Measurements from ENCODE around the gene ARHGEF19. TPM values are rescaled to one million over a fixed set of nuclear protein-coding genes. Genes with fewer than 3 reads are reported as not detected.

The ARHGEF19 gene
- polyA plus RNA-seq, 1 donor = 4.3 TPM

DNA sequence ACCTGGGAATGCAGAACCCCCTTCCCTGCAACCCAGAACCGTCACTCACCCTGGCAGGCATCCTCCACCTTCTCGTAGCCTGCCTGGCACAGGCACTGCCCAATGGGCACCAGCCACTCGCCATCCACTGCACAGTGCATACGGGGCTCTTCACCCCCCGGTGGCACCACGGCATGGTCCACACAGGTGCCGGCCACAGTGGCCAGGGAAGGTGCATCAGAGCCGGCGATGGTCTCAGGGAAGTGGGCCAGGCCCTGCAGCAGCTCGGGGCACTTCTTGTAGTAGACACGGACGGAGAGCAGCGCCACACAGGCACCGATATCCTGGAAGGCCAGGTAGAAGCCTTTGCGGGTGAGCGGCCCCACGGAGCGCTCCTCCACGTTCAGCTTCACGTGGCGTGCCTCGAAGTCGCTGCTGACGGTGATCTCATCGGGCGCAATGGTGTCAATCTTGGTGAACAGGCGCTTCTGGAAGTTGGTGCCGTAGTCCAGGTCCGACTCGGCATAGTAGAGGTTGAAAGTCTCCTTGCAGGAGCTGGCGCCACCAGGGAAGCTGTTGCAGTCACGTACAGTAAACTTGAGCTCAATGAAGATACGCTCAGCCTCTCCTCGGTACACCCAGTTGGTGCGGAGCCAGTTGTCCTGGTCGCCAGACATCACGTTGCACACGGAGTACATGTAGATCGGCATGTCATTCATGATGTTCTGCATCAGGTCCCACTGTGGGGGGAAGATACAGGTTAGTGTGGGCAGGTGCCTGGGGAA lies 63.9 kb downstream of the ARHGEF19 start:
- DNase-seq = no peak

Other genes starting within 250 kb of the ARHGEF19 start
- gene ZBTB17, start 236.6 kb downstream of the ARHGEF19 start, polyA plus RNA-seq (ENCODE audit: insufficient read length) = 24.5 TPM
- not detected for gene SRARP, start 208.4 kb downstream of the ARHGEF19 start, polyA plus RNA-seq (ENCODE audit: insufficient read length)
- 91.3 TPM for gene HSPB7, start 194.6 kb downstream of the ARHGEF19 start, polyA plus RNA-seq (ENCODE audit: insufficient read length)
- 1.6 TPM for gene CLCNKA, start 190.6 kb downstream of the ARHGEF19 start, polyA plus RNA-seq (ENCODE audit: insufficient read length)
- gene CLCNKB, start 168.9 kb downstream of the ARHGEF19 start, polyA plus RNA-seq (ENCODE audit: insufficient read length) = not detected
- gene FAM131C, start 139.0 kb downstream of the ARHGEF19 start, polyA plus RNA-seq (ENCODE audit: insufficient read length) = not detected
- 8.9 TPM for gene EPHA2, start 56.6 kb downstream of the ARHGEF19 start, polyA plus RNA-seq (ENCODE audit: insufficient read length)
- 4.9 TPM for gene CPLANE2, start 24.5 kb upstream of the ARHGEF19 start, polyA plus RNA-seq (ENCODE audit: insufficient read length)
- gene FBXO42, start 139.8 kb upstream of the ARHGEF19 start, polyA plus RNA-seq (ENCODE audit: insufficient read length) = 21.0 TPM
- 88.0 TPM for gene SZRD1, start 154.6 kb upstream of the ARHGEF19 start, polyA plus RNA-seq (ENCODE audit: insufficient read length)
- gene SPATA21, start 224.8 kb upstream of the ARHGEF19 start, polyA plus RNA-seq (ENCODE audit: insufficient read length) = 0.30 TPM
- gene NECAP2, start 228.1 kb upstream of the ARHGEF19 start, polyA plus RNA-seq (ENCODE audit: insufficient read length) = 40.8 TPM